ENCODE measurements around the gene COL4A2.

The COL4A2 gene

DNA sequence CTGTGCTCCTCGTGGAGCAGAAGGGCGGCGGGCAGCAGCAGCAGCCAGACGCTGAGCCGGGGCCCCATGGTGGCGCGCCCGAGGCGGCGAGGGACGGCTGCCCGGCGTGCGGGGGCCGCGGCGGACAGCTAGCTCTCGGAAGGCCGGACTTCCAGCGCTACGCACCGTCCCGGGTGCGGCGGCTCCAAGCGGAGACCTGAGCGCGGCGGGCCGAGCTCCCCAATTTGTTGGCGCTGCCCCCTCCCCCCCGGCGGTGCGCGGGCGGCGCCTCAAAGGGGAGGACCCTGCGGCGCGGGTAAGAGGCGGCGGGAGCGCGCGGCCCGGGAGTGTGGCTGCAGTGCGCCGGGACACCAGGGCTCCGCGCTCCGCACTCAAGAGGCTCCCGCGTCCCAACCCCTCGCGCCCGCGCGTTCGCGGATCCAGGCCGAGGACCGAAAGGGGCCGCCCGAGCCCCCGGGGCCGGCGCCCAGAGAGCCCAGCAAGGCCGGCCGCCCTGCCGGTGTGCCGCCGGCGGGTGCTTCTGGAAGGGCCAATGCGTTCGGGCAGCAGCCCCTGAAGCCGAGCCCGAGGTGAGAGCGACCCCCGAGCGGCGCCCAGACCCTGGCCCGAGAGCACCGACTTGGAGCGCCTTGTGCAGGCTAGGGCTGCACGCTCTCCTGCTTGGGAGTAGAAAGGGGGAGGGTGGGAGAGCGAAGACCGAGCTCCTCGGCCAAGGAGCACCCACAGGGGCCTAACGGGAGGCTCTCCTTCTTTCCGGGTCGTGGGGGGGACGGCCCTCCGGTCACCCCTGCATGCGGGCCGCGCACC lies at the start of gene COL4A2, which contains the start of gene COL4A1:
Gene COL4A2 (plus strand): TSS at position 325 of the 807 bp plus-strand sequence. CDS start 620 bp downstream, outside the sequence.
Gene COL4A1 (minus strand): TSS at position 198 of the 807 bp plus-strand sequence. CDS start 130 bp downstream, at position 68.
- no peak for DNase-seq

DNA sequence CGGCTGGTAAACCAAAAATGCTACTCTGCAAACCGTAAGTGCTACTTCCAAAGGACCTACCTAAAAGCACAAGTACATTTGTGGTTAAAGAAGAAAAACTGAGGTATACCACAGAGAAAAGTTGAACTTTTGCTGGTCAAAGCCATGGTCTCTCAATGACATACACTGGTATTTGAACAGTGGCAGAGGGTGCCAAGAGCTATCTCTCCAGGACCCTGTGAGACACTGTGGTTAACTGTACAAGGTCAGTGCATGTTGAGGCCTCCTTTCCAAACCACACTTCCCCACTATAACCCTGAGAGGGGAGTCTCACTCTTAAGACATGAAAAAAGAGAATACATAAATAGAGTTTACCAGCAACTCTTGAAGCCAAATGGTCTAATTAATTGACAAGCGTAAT lies 49.7 kb upstream of the COL4A2 start:
- no peak for DNase-seq

- DNase-seq = no peak
Observed at GRCh38 chr13:110258876-110259631, 48.0 kb upstream of the COL4A2 start.

GRCh38 chr13:110259651-110260050 lies 47.4 kb upstream of the COL4A2 start:
- DNase-seq = no peak

DNA sequence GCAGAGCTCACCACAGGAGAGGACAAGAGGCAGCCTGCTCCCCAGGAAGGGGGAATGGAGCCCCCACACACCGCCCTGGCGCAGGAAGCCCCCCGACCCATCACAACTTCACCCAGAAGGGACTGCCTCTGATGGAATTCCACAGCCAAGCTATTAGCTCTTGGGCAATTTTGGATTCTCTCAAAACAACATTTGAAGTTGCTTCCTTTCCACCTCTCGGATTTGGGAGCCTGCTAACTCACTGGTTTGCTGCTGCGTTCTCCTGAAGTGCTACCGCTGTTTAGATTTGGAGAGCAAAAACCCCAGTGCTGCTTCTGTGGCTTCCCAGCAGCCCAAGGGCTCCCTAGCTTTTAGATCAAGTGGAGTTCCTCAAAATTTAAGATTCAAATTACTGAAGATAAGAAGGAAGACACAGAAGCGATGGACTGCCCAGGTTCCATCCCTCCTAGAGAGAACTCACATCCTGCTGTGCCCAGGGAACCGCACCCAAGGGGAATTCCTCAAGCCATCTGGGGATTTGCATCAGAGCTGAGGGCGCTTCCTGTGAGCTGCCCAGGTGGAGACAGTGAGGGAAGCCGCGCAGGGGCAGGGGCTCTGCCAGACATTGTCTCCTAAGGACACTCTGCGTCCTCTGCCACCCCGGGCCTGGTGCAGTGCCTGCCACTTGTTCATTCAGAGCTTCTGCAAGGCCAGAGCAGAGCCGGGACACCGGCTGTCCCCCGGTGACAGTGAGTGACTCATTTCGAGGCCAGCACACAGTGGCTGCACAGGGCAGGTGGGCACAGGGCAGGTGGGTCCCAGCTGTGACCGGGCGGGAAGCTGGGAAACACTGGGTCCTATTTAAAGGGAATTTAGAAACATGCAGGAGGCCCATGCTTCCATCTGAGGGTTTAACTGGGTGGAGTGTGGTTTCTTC lies 45.7 kb upstream of the COL4A2 start:
- no peak for DNase-seq

GRCh38 chr13:110262082-110262436 lies 45.0 kb upstream of the COL4A2 start:
- no peak for DNase-seq

DNA sequence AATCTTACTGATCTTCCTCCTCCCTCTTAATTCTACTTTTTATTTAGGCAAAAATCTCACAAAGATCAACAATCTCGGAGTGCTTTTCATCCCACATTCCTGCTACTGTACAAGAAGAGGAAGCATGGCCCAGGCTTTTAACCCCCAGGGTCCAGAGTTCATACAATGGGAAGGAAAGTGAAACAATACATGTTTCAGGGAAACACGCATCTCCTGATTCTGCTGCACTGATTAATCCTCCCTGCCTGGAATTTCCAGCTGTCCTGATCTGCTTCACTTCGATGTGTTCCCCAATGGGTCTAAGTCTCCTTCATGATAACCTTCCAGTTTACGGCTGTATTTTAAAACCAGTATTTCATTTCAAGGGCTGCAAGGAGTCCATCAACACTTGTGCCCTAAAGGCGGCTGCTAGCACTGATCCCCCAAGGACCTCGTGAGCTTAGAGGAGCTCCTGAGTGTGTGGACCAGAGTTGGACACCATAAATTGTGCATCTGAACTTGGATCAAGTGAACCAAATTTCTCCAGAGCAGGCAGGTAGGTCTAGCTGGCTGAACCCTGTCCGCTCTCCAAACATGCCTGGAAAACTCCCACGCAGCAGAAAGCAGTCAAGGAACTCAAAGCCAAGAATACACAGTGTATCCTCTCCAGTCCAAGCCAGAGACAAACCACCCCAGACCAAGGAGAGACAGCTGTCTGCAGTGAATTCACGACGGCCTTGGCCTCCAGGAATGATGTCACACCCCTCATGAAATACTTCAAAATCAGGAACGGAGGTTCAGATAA lies 44.4 kb upstream of the COL4A2 start:
- DNase-seq = no peak

DNA sequence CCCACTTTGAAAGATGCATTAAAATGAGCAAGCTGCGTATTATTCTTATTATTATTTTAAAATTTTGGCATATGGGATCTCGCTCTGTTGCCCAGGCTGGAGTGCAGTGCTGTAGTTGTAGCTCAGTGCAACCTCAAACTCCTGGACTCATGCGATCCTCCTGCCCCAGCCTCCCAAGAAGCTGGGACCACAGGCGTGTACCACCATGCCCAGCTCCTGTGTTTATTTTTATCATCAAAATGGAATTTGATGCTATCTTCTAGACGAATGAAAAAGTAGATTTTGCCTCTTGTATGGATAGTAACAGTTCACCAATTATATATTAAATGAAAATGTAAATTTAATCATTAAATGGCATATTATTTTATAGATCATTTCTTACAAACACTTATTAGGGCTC lies 43.7 kb upstream of the COL4A2 start:
- DNase-seq = no peak

DNA sequence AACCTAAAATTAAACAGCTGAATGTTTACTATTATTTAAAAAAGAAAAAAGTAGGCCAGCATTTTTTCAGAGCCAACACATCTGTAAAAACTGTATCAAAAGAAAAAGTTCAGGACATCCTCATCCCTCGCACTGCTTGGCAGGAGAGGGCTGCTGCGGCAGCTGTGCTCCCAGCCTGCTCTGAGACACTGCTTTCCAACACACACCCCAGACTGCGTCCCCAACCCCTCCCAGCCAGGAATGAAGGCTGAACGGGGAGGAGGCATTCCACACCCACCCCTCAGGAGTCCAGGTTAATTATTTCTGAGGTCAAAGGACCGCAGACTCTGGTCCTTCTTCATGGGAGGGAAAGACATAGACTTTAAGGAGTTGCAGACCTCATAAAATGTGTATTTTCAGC lies 43.2 kb upstream of the COL4A2 start:
- DNase-seq = no peak

GRCh38 chr13:110264685-110265275 lies 42.3 kb upstream of the COL4A2 start:
- no peak for DNase-seq

DNA sequence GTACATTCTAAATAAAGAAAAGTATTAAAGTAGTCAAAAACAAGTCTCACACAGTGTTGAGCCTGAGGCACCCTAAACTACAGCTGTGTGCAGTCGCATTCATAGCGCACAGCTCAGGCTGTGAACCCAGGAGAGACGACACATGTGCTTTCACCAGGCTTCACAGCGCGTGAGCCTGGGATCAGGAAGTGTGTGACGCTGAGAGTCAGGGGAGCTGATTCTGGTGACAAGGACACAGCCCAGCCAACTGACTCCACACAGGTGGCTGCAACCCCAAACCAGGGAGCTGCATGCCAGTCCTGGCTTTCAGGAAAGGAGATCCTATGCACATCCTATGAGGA lies 41.8 kb upstream of the COL4A2 start:
- no peak for DNase-seq

DNA sequence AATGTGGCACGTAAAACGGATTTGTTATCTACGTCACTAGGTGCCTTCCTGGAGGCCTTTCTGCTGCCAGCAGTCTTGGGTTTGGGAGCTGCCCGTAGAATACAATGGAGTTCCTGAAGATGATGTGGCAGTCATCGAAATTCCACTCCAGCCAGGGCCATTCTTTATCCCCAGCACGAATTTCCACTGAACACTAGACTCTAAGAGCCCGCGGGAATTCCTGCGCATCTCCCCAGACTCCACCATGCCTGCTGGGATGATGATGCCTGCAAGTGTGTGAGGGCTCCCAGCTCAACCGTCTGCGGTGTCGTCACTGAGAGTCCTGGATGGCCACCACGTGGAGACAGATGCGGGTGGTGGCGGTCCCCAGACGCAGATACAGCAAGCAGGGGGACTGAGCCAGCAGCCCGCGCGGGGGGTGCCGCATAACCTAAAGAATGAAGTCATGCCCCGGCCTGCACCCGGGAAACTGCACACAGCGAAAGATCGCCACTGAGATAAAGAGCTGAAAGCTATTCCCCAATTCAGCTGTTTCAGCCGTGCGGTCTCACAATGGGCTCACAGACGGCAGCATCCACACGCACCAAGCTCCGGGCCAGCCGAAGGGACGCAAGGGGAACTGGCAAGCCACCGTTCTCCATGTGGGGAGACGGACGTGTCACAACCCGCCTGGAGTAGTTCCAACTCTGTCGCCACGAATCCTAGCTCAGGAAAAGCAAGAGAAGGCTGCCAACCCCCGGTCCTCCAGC lies 41.2 kb upstream of the COL4A2 start:
- DNase-seq = no peak

DNA sequence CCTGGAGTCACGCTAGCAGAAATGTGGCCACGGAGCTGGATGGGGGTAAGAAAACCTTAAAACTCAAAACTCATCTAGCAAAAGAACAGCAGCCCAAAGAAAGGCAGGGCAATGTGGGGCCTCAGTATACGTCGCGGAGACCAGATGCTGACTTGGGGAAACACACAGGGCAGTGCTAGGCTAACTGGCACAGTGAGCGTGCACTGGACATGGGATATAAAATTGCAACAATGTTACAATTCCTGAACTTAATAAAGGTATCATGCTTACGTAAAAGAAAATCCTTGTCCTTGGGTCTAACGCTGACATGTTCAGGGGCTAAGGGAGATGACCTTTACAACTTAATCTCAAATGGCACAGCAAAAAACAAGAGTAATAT lies 40.7 kb upstream of the COL4A2 start:
- DNase-seq = no peak

DNA sequence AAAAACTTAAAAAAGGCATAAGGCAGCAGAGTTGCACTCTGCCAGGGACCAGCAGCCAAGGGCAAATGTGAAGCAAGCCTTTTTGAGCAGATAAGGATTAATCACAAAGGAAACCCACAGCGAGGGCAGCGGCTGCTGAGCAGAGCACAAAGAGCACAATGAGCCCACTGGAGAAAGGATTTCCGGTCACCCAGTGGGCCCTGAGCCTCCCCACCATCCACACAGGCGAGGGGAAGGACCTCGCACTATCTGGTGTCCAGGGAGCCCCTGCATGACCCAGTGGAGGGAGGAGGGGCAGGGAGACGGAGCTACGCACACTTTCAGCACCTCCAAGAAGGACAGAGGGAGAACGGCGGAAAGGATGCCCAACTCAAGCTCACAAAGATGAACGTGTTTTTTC lies 40.1 kb upstream of the COL4A2 start:
- DNase-seq = no peak

DNA sequence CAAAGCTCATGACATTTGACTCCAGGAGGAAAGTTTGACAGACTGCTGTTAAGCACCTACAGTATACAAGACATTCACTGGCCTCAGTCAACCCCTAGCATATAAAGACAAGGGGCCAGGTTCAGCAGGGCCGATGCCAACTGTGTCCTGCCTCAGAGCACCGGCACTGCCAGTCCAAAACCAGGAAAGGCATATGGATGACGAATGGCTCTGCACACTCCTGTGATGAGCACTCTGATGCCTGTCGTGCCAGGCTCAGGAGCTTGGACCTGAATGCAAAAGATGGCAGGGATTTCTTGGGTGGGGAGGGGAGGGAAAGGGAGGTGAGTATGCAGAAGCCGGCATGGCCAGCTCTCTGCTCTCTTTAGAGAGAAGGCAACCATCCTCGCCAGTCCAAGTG lies 39.0 kb upstream of the COL4A2 start:
- no peak for DNase-seq

DNA sequence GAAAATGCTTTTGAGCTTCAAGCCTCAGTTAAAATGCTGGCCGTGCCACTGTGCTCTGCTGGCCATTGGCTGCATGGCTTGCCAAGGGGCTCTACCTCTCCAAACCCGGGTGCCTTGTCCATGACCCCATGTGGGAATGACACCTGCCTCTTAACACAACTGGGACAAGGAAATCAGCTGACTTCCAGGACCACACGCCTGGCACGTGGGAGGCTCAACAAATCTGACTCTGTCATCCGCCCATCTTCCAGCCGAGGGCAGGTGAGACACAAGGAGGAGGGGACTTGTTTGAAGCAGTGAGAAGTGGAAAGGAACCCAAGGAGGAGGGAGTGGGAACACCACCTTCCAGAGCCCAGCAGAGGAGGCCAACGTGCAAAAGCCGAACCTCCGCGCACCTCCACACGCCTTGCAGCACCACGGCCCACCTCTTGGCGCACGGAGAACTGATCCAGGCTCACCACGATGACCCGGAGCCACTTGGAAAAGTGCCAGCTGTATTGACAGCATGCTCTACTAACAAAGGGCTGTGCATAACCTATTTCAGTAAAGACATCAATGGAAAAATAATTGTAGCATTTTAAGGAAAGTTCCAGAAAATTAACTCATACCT lies 38.4 kb upstream of the COL4A2 start:
- DNase-seq = no peak

- DNase-seq = no peak
Observed at GRCh38 chr13:110269509-110270185, 37.4 kb upstream of the COL4A2 start.

DNA sequence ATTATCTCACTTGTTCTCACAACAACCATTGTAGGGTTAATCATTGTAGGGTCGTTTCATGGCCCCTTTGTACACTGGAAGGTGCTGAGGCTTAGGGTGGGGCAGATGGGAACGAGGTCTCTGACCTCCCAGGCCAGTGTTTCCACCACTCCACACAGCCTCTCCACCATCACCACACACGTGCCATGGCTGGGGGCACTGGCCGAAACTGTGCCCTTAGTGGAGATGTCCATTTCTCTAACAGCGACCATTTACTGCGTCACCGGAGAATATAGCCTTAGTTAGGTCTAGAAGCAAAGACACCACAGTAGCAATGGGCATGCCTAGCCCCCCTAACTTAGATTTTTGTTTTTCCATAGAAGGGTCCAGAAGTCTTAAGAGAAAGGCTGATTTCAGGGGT lies 36.6 kb upstream of the COL4A2 start:
- no peak for DNase-seq

DNA sequence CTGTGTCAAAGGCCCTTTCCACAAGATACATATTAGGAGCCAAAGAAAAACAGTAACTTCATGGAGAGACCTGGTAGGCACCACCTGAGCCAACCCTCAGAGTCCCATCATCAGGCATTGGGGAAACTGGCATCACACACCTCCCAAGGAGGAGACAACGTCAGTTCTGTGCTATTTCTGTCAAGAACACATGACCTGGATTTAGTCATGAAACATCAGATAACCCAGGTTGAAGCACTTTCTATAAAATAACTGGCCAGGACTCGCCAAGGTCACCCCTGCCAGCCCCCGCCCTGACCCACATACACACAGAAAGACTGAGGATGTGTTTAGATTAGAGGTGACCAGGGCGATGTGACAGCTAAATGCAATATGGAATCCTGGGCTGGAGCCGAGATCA lies 35.8 kb upstream of the COL4A2 start:
- DNase-seq = no peak

DNA sequence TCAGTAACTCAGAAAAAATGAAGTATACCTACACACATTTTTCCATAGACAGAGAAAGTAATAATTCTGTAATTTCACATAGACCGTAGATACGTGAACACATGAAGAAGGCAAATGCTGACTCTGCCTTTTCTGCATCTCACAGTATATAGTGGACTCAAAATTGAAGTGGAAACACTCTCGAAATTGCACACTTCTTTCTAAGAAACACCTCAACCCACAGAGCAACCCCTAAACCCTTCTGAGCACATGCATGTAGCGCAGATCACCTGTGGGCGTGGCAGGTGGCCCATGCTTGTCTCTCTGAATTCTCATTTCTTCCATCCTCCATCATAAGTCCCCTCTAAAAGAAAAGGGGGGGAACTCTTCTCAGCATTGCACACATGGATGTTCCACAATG lies 34.9 kb upstream of the COL4A2 start:
- no peak for DNase-seq
